GM10266 (cell line): Measurements from ENCODE around the gene LRMDA.

Experiments
- DNase-seq: peaks from one replicate; pipeline ENCODE4 v3.0.0; 2012; ENCODE audit errors: extremely low spot score
- CTCF ChIP-seq: IDR thresholded peaks from 2 replicates; pipeline ENCODE4 v1.5.1; 2012; ENCODE audit warnings: mild to moderate bottlenecking, low read depth; ENCODE audit not compliant: control insufficient read depth, insufficient read depth; ENCODE audit errors: missing control alignments

Gene LRMDA

GRCh38 chr10:76040107-76040829 is 608.8 kb downstream of the LRMDA start:
- no peak for TF ChIP-seq CTCF
- DNase-seq = no peak

GRCh38 chr10:76040830-76041220 is 609.4 kb downstream of the LRMDA start:
- TF ChIP-seq CTCF = no peak

GRCh38 chr10:76041551-76041950 is 610.1 kb downstream of the LRMDA start:
- DNase-seq = no peak

More at GRCh38 chr10:76040830-76041220, 609.4 kb downstream of the LRMDA start:
- DNase-seq = no peak

GRCh38 chr10:76043261-76043660 is 611.8 kb downstream of the LRMDA start:
- TF ChIP-seq CTCF = no peak
- DNase-seq = no peak

More at GRCh38 chr10:76041551-76041950, 610.1 kb downstream of the LRMDA start:
- no peak for TF ChIP-seq CTCF

- TF ChIP-seq CTCF = no peak
- no peak for DNase-seq
Measured at GRCh38 chr10:76044751-76045150, 613.3 kb downstream of the LRMDA start.

GRCh38 chr10:76045174-76045573 is 613.8 kb downstream of the LRMDA start:
- no peak for DNase-seq
- no peak for TF ChIP-seq CTCF

GRCh38 chr10:76047521-76047920 is 616.1 kb downstream of the LRMDA start:
- DNase-seq = no peak
- no peak for TF ChIP-seq CTCF
